ENCODE data around the gene PSMF1. TPM values are rescaled to one million over a fixed set of nuclear protein-coding genes. Genes with fewer than 3 reads are reported as not detected.

PSMF1 gene
- total and polyA plus RNA-seq, 2 donors (not counting 1 experiment from before 2014, with no cell fraction given), result 26.4 to 141 TPM

GRCh38 chr20:1122388-1123315 is 4.2 kb downstream of the PSMF1 start:
- TF ChIP-seq CTCF (conservative IDR thresholded peaks at IDR 0.05 in 1 of 2, IDR thresholded peaks at IDR 0.05 in 1 of 2; ENCODE audit: low read depth in 1 of 2, low read length in 2 of 2) (no peak), EZH2 (IDR thresholded peaks at IDR 0.05; ENCODE audit: low read length, missing control alignments) (no peak)
- Histone ChIP-seq H3K4me3 (replicated peaks in 1 of 4; ENCODE audit: control extremely low read depth in 1 of 4, insufficient read depth in 1 of 4, low read depth in 3 of 4, low read length in 4 of 4) (peak overlapping the region in 2 of 4 experiments; percentile 38 to 45), H3K27ac (ENCODE audit: insufficient read depth, low read length) (peak overlapping the region; percentile 56), H3K9ac (ENCODE audit: insufficient read depth, low read length) (no peak overlapping the region), H3K9me3 (ENCODE audit: control insufficient read depth, insufficient read depth, low read depth, low read length) (no peaks in the 10 kb centered on the region), H3K4me1 (ENCODE audit: control insufficient read depth, extremely low read depth, insufficient read depth, low read length) (peaks cover 13% of the 10 kb centered on the region), H3K27me3 (ENCODE audit: control insufficient read depth, insufficient read depth, low read length) (no peaks in the 10 kb centered on the region), H3K4me2 (ENCODE audit: extremely low read depth, insufficient read depth, low read length) (peak overlapping the region; percentile 74), H3K36me3 (ENCODE audit: control insufficient read depth, insufficient read depth, low read length) (peaks cover 10% of the 10 kb centered on the region), H3K79me2 (ENCODE audit: control insufficient read depth, insufficient read depth, low read length) (peaks cover 57% of the 10 kb centered on the region), H4K20me1 (ENCODE audit: control insufficient read depth, extremely low read depth, insufficient read depth, low read length) (no peaks in the 10 kb centered on the region), H2AFZ (ENCODE audit: low read length) (no peak overlapping the region)
- DNase-seq (ENCODE audit: low read depth in 2 of 2), result peak; percentile 31 to 76

- no peak for TF ChIP-seq CTCF (conservative IDR thresholded peaks at IDR 0.05 in 1 of 2, IDR thresholded peaks at IDR 0.05 in 1 of 2; ENCODE audit: low read depth in 1 of 2, low read length in 2 of 2)
- TF ChIP-seq EZH2 (IDR thresholded peaks at IDR 0.05; ENCODE audit: low read length, missing control alignments), result no peak
- no peak overlapping the region for H3K4me3 ChIP-seq (replicated peaks in 1 of 4; ENCODE audit: control extremely low read depth in 1 of 4, insufficient read depth in 1 of 4, low read depth in 3 of 4, low read length in 4 of 4)
- H3K9me3 ChIP-seq (ENCODE audit: control insufficient read depth, insufficient read depth, low read depth, low read length), result no peaks in the 10 kb centered on the region
- no peak overlapping the region for H3K4me2 ChIP-seq (ENCODE audit: extremely low read depth, insufficient read depth, low read length)
- DNase-seq (ENCODE audit: low read depth in 2 of 2), result no peak
- no peaks in the 10 kb centered on the region for H3K27me3 ChIP-seq (ENCODE audit: control insufficient read depth, insufficient read depth, low read length)
- H3K79me2 ChIP-seq (ENCODE audit: control insufficient read depth, insufficient read depth, low read length), result peaks cover 55% of the 10 kb centered on the region
- H3K9ac ChIP-seq (ENCODE audit: insufficient read depth, low read length), result no peak overlapping the region
- no peak overlapping the region for H2AFZ ChIP-seq (ENCODE audit: low read length)
- H3K4me1 ChIP-seq (ENCODE audit: control insufficient read depth, extremely low read depth, insufficient read depth, low read length), result peaks cover 13% of the 10 kb centered on the region
- peaks cover 10% of the 10 kb centered on the region for H3K36me3 ChIP-seq (ENCODE audit: control insufficient read depth, insufficient read depth, low read length)
- H3K27ac ChIP-seq (ENCODE audit: insufficient read depth, low read length), result no peak overlapping the region
- H4K20me1 ChIP-seq (ENCODE audit: control insufficient read depth, extremely low read depth, insufficient read depth, low read length), result no peaks in the 10 kb centered on the region
Measured at GRCh38 chr20:1123666-1124065, 5.3 kb downstream of the PSMF1 start.

GRCh38 chr20:1124421-1124820 is 6.0 kb downstream of the PSMF1 start:
- H2AFZ ChIP-seq (ENCODE audit: low read length), result no peak overlapping the region
- no peak overlapping the region for H3K4me2 ChIP-seq (ENCODE audit: extremely low read depth, insufficient read depth, low read length)
- H3K27me3 ChIP-seq (ENCODE audit: control insufficient read depth, insufficient read depth, low read length), result no peaks in the 10 kb centered on the region
- no peak overlapping the region for H3K27ac ChIP-seq (ENCODE audit: insufficient read depth, low read length)
- no peak overlapping the region for H3K4me3 ChIP-seq (replicated peaks in 1 of 4; ENCODE audit: control extremely low read depth in 1 of 4, insufficient read depth in 1 of 4, low read depth in 3 of 4, low read length in 4 of 4)
- TF ChIP-seq CTCF (conservative IDR thresholded peaks at IDR 0.05 in 1 of 2, IDR thresholded peaks at IDR 0.05 in 1 of 2; ENCODE audit: low read depth in 1 of 2, low read length in 2 of 2) (no peak), EZH2 (IDR thresholded peaks at IDR 0.05; ENCODE audit: low read length, missing control alignments) (no peak)
- H3K4me1 ChIP-seq (ENCODE audit: control insufficient read depth, extremely low read depth, insufficient read depth, low read length), result peaks cover 12% of the 10 kb centered on the region
- H4K20me1 ChIP-seq (ENCODE audit: control insufficient read depth, extremely low read depth, insufficient read depth, low read length), result no peaks in the 10 kb centered on the region
- H3K79me2 ChIP-seq (ENCODE audit: control insufficient read depth, insufficient read depth, low read length), result peaks cover 48% of the 10 kb centered on the region
- H3K36me3 ChIP-seq (ENCODE audit: control insufficient read depth, insufficient read depth, low read length), result peaks cover 10% of the 10 kb centered on the region
- H3K9me3 ChIP-seq (ENCODE audit: control insufficient read depth, insufficient read depth, low read depth, low read length), result no peaks in the 10 kb centered on the region
- H3K9ac ChIP-seq (ENCODE audit: insufficient read depth, low read length), result no peak overlapping the region
- peak in 1 of 2 donors; percentile 57 for DNase-seq (ENCODE audit: low read depth in 2 of 2)

Data from fibroblast of lung (primary cell).